ENCODE results near the gene AIDA. TPM values are rescaled to one million over a fixed set of nuclear protein-coding genes. Genes with fewer than 3 reads are reported as not detected.

The AIDA gene
- total RNA-seq, 1 experiment from 2014 or later, result 38.0 TPM

GRCh38 chr1:222632749-222633148, 79.5 kb downstream of the AIDA start:
- DNase-seq, result no peak
- no peak overlapping the region for H3K9ac ChIP-seq (ENCODE audit: low read length)
- ChIA-PET POLR2A (ENCODE audit: unreplicated experiment) (no interaction called here), CTCF (no interaction called here)
- H3K79me2 ChIP-seq (ENCODE audit: low read length), result no peaks in the 10 kb centered on the region
- intact Hi-C loops (cut with micrococcal nuclease), result loop anchor here (5.0 to 10.0 kb wide), 2 partner anchors 70 to 918 kb away; no protein-coding TSS in a partner anchor
- H3K9me3 ChIP-seq (ENCODE audit: low read length), result no peaks in the 10 kb centered on the region
- H3K27ac ChIP-seq (ENCODE audit: low read length), result no peak overlapping the region
- peaks cover 21% of the 10 kb centered on the region for H3K36me3 ChIP-seq (ENCODE audit: low read depth, low read length)
- TF ChIP-seq EZH2 (IDR thresholded peaks at IDR 0.05; ENCODE audit: low read length, unreplicated experiment), result no peak
- no peak for TF ChIP-seq CTCF (conservative IDR thresholded peaks at IDR 0.05; ENCODE audit: low read depth, low read length)
- TF ChIP-seq EZH2phosphoT487 (IDR thresholded peaks at IDR 0.05; ENCODE audit: borderline replicate concordance, low read length), result no peak
- BruUV-seq (replicated peaks), result no TSS peak
- no peaks in the 10 kb centered on the region for H3K4me1 ChIP-seq (ENCODE audit: insufficient read depth, low read length)
- no peaks in the 10 kb centered on the region for H3F3A ChIP-seq (ENCODE audit: low read length, unreplicated experiment)
- no peak overlapping the region for H2AFZ ChIP-seq (ENCODE audit: low read length)
- no peaks in the 10 kb centered on the region for H3K27me3 ChIP-seq (ENCODE audit: low read length)
- H4K20me1 ChIP-seq (ENCODE audit: low read length), result no peaks in the 10 kb centered on the region
- no peak overlapping the region for H3K4me3 ChIP-seq (ENCODE audit: low read length)
- no peak; the same call in 1 of the 2 replicates for ATAC-seq
- H3K9me2 ChIP-seq (replicated peaks; ENCODE audit: low read length), result no peaks in the 10 kb centered on the region
- no peak overlapping the region for H3K4me2 ChIP-seq (ENCODE audit: low read length)

- DNase-seq (no peak), ATAC-seq (peak; percentile 60)
- no peaks in the 10 kb centered on the region for H4K20me1 ChIP-seq (ENCODE audit: low read length)
- peaks cover 20% of the 10 kb centered on the region; the same call in 1 of the 2 replicates for H3K36me3 ChIP-seq (ENCODE audit: low read depth, low read length)
- BruUV-seq (replicated peaks), result no TSS peak
- intact Hi-C loops (cut with micrococcal nuclease), result loop anchor here (5.0 to 10.0 kb wide), 2 partner anchors 69 to 917 kb away; no protein-coding TSS in a partner anchor
- TF ChIP-seq EZH2phosphoT487 (IDR thresholded peaks at IDR 0.05; ENCODE audit: borderline replicate concordance, low read length), result no peak
- no peak for TF ChIP-seq EZH2 (IDR thresholded peaks at IDR 0.05; ENCODE audit: low read length, unreplicated experiment)
- TF ChIP-seq CTCF (conservative IDR thresholded peaks at IDR 0.05; ENCODE audit: low read depth, low read length), result no peak
- H2AFZ ChIP-seq (ENCODE audit: low read length), result no peak overlapping the region
- H3K4me1 ChIP-seq (ENCODE audit: insufficient read depth, low read length), result no peaks in the 10 kb centered on the region
- H3K9me3 ChIP-seq (ENCODE audit: low read length), result no peaks in the 10 kb centered on the region
- H3K9ac ChIP-seq (ENCODE audit: low read length), result no peak overlapping the region
- H3K9me2 ChIP-seq (replicated peaks; ENCODE audit: low read length), result no peaks in the 10 kb centered on the region
- POLR2A ChIA-PET (ENCODE audit: unreplicated experiment), result no interaction called here
- no peaks in the 10 kb centered on the region for H3F3A ChIP-seq (ENCODE audit: low read length, unreplicated experiment)
- H3K27me3 ChIP-seq (ENCODE audit: low read length), result no peaks in the 10 kb centered on the region
- no peak overlapping the region for H3K4me3 ChIP-seq (ENCODE audit: low read length)
- CTCF ChIA-PET, result no interaction called here
- H3K27ac ChIP-seq (ENCODE audit: low read length), result no peak overlapping the region
- H3K4me2 ChIP-seq (ENCODE audit: low read length), result no peak overlapping the region
- H3K79me2 ChIP-seq (ENCODE audit: low read length), result no peaks in the 10 kb centered on the region
Observed at GRCh38 chr1:222631611-222632208, 80.6 kb downstream of the AIDA start.

- no peak overlapping the region for H2AFZ ChIP-seq (ENCODE audit: low read length)
- intact Hi-C loops (cut with micrococcal nuclease), result loop anchor here (5.0 to 10.0 kb wide), 2 partner anchors 68 to 915 kb away; no protein-coding TSS in a partner anchor
- ChIA-PET POLR2A (ENCODE audit: unreplicated experiment) (no interaction called here), CTCF (no interaction called here)
- no peaks in the 10 kb centered on the region for H3K9me2 ChIP-seq (replicated peaks; ENCODE audit: low read length)
- DNase-seq (no peak), ATAC-seq (no peak)
- no peaks in the 10 kb centered on the region for H3K27me3 ChIP-seq (ENCODE audit: low read length)
- TF ChIP-seq CTCF (conservative IDR thresholded peaks at IDR 0.05; ENCODE audit: low read depth, low read length) (no peak), EZH2 (IDR thresholded peaks at IDR 0.05; ENCODE audit: low read length, unreplicated experiment) (no peak), EZH2phosphoT487 (IDR thresholded peaks at IDR 0.05; ENCODE audit: borderline replicate concordance, low read length) (no peak)
- no peaks in the 10 kb centered on the region for H3K79me2 ChIP-seq (ENCODE audit: low read length)
- H3F3A ChIP-seq (ENCODE audit: low read length, unreplicated experiment), result no peaks in the 10 kb centered on the region
- H3K4me3 ChIP-seq (ENCODE audit: low read length), result no peak overlapping the region
- BruUV-seq (replicated peaks), result no TSS peak
- no peak overlapping the region for H3K4me2 ChIP-seq (ENCODE audit: low read length)
- H3K27ac ChIP-seq (ENCODE audit: low read length), result no peak overlapping the region
- no peaks in the 10 kb centered on the region for H4K20me1 ChIP-seq (ENCODE audit: low read length)
- H3K9ac ChIP-seq (ENCODE audit: low read length), result no peak overlapping the region
- H3K36me3 ChIP-seq (ENCODE audit: low read depth, low read length), result peaks cover 19% of the 10 kb centered on the region; the same call in 1 of the 2 replicates
- no peaks in the 10 kb centered on the region for H3K4me1 ChIP-seq (ENCODE audit: insufficient read depth, low read length)
- no peaks in the 10 kb centered on the region for H3K9me3 ChIP-seq (ENCODE audit: low read length)
Observed at GRCh38 chr1:222629921-222630535, 82.3 kb downstream of the AIDA start.
